HepG2 (cell line): ENCODE results near the gene PAXX. TPM values are rescaled to one million over a fixed set of nuclear protein-coding genes. Genes with fewer than 3 reads are reported as not detected.

Source experiments
- AGO2 ChIP-seq: fragments of 200-400 bp; formaldehyde crosslinking; optimal IDR thresholded peaks from 2 replicates; pipeline ENCODE3; 2017; ENCODE audit warnings: mild to moderate bottlenecking, low read depth, low read length, moderate library complexity
- AKAP8 ChIP-seq: sonication (generic); formaldehyde crosslinking; IDR thresholded peaks from 2 replicates; pipeline ENCODE4 v1.5.1; 2020; ENCODE audit warnings: mild to moderate bottlenecking, missing genetic modification reagents
- JUNB ChIP-seq: sonication (generic); formaldehyde crosslinking; IDR thresholded peaks from 2 replicates; pipeline ENCODE4 v1.8.0; 2022; ENCODE audit warnings: missing genetic modification reagents, mild to moderate bottlenecking, borderline replicate concordance
- KDM2A ChIP-seq: sonication (generic); formaldehyde crosslinking; IDR thresholded peaks from 2 replicates; pipeline ENCODE4 v1.4.0; 2020; ENCODE audit warnings: low read depth, missing genetic modification reagents, borderline replicate concordance
- KDM5B ChIP-seq: sonication (generic); formaldehyde crosslinking; IDR thresholded peaks from 2 replicates; pipeline ENCODE4 v1.4.0; 2020; ENCODE audit warnings: missing genetic modification reagents, mild to moderate bottlenecking, borderline replicate concordance
- KMT2B ChIP-seq: IDR thresholded peaks from 2 replicates; pipeline ENCODE4 v1.6.1; 2016; ENCODE audit warnings: missing genetic modification reagents, missing compliant biosample characterization
- MEIS2 ChIP-seq: sonication (generic); formaldehyde crosslinking; IDR thresholded peaks from 2 replicates; pipeline ENCODE4 v1.9.0; 2021; ENCODE audit warnings: mild to moderate bottlenecking, missing genetic modification reagents
- NFE2L1 ChIP-seq: sonication (generic); formaldehyde crosslinking; IDR thresholded peaks from 2 replicates; pipeline ENCODE4 v1.4.0; 2020; ENCODE audit warnings: missing genetic modification reagents, mild to moderate bottlenecking, borderline replicate concordance
- NRL ChIP-seq: sonication (generic); formaldehyde crosslinking; IDR thresholded peaks from 2 replicates; pipeline ENCODE4 v1.5.0; 2020; ENCODE audit warnings: missing genetic modification reagents, mild to moderate bottlenecking, moderate library complexity, borderline replicate concordance
- RARA ChIP-seq: IDR thresholded peaks from 2 replicates; pipeline ENCODE4 v1.6.1; 2016; ENCODE audit warnings: missing genetic modification reagents, missing compliant biosample characterization
- RBM22 ChIP-seq: fragments of 200-400 bp; formaldehyde crosslinking; optimal IDR thresholded peaks from 2 replicates; pipeline ENCODE3; 2017; ENCODE audit warnings: mild to moderate bottlenecking, low read length, moderate library complexity
- THRA ChIP-seq: sonication (generic); formaldehyde crosslinking; IDR thresholded peaks from 2 replicates; pipeline ENCODE4 v1.4.0; 2020; ENCODE audit warnings: missing genetic modification reagents, borderline replicate concordance
- ZFP90 ChIP-seq: sonication (generic); formaldehyde crosslinking; IDR thresholded peaks from 2 replicates; pipeline ENCODE4 v1.8.0; 2022; ENCODE audit warnings: missing genetic modification reagents, mild to moderate bottlenecking, inconsistent platforms, borderline replicate concordance
- ZFX ChIP-seq: sonication (generic); formaldehyde crosslinking; IDR thresholded peaks from 2 replicates; pipeline ENCODE4 v1.4.0; 2020; ENCODE audit warnings: mild to moderate bottlenecking, low read depth, missing genetic modification reagents, moderate library complexity
- ZNF230 ChIP-seq: sonication (generic); formaldehyde crosslinking; IDR thresholded peaks from 2 replicates; pipeline ENCODE4 v1.4.0; 2020; ENCODE audit warnings: mild to moderate bottlenecking, missing genetic modification reagents
- ZNF232 ChIP-seq: sonication (generic); formaldehyde crosslinking; IDR thresholded peaks from 2 replicates; pipeline ENCODE4 v1.4.0; 2020; ENCODE audit warnings: missing genetic modification reagents, borderline replicate concordance
- ZNF275 ChIP-seq: sonication (generic); formaldehyde crosslinking; IDR thresholded peaks from 2 replicates; pipeline ENCODE4 v1.8.0; 2022; ENCODE audit warnings: missing genetic modification reagents, mild to moderate bottlenecking, inconsistent platforms, borderline replicate concordance
- ZNF30 ChIP-seq: sonication (generic); formaldehyde crosslinking; IDR thresholded peaks from 2 replicates; pipeline ENCODE4 v1.5.0; 2020; ENCODE audit warnings: mild to moderate bottlenecking, missing genetic modification reagents
- ZNF317 ChIP-seq: sonication (generic); formaldehyde crosslinking; IDR thresholded peaks from 2 replicates; pipeline ENCODE4 v1.5.0; 2020; ENCODE audit warnings: mild to moderate bottlenecking, missing genetic modification reagents
- ZNF607 ChIP-seq: sonication (generic); formaldehyde crosslinking; IDR thresholded peaks from 2 replicates; pipeline ENCODE4 v1.5.1; 2020; ENCODE audit warnings: missing genetic modification reagents, mild to moderate bottlenecking, borderline replicate concordance
- ZNF629 ChIP-seq: sonication (generic); formaldehyde crosslinking; conservative IDR thresholded peaks from 2 replicates; pipeline ENCODE4 v1.5.0; 2020; ENCODE audit warnings: missing genetic modification reagents
- ZNF773 ChIP-seq: sonication (generic); formaldehyde crosslinking; IDR thresholded peaks from 2 replicates; pipeline ENCODE4 v1.4.0; 2020; ENCODE audit warnings: missing genetic modification reagents, borderline replicate concordance
- ZNF839 ChIP-seq: sonication (generic); formaldehyde crosslinking; IDR thresholded peaks from 2 replicates; pipeline ENCODE4 v1.4.0; 2020; ENCODE audit warnings: missing genetic modification reagents, mild to moderate bottlenecking, borderline replicate concordance
- ZNF850 ChIP-seq: sonication (generic); formaldehyde crosslinking; conservative IDR thresholded peaks from 2 replicates; pipeline ENCODE4 v1.9.0; 2021; ENCODE audit warnings: mild to moderate bottlenecking, missing genetic modification reagents
- polyA plus RNA-seq, 8 experiments: library from polyadenylated mRNA; depleted of rRNA in 3 of 8; stranded (reverse) in 7 of 8; unstranded in 1 of 8; fragments of >200 nt; fragmentation: Illumina TruSeq in 4 of 8; extraction: Trizol in 4 of 8; gene quantifications; 2 replicates each; pipeline versions ENCODE4 v1.2.1 to v1.2.3, GENCODE V29; 2011 to 2016; ENCODE audit warnings: low read depth in 4 of 8, missing spikeins in 1 of 8, mixed read lengths in 1 of 8; ENCODE audit not compliant: insufficient read depth in 1 of 8
- total RNA-seq, 5 experiments: library from RNA; depleted of rRNA; stranded (reverse); fragments of >200 nt; fragmentation: Illumina TruSeq; extraction: Trizol; gene quantifications; 2 replicates each; pipeline ENCODE4 v1.2.3, GENCODE V29; 2016; ENCODE audit warnings: low read depth in 1 of 5
- TF ChIP-seq, protein P1 (sequence below): sonication (generic); formaldehyde crosslinking; IDR thresholded peaks from 2 replicates; pipeline ENCODE4 v1.4.0; 2020; ENCODE audit warnings: mild to moderate bottlenecking, low read depth, missing genetic modification reagents

PAXX gene
- total and polyA plus RNA-seq, 2 of the 13 experiments (the other 11 are each of a cell fraction or from before 2014, with no cell fraction given) = 14.0 to 31.9 TPM

- TF ChIP-seq NRL (CRISPR knock-in tag) (0 out of 2 replicates have a peak, but pooled peaks have one; percentile 34), AKAP8 (CRISPR knock-in tag) (peak; percentile 42; the same call in 1 of the 2 replicates), THRA (CRISPR knock-in tag) (no peak), KDM2A (CRISPR knock-in tag) (peak; percentile 90), ZFP90 (CRISPR knock-in tag) (no peak), ZNF30 (CRISPR knock-in tag) (0 out of 2 replicates have a peak, but pooled peaks have one; percentile 29), KMT2B (CRISPR knock-in tag) (no peak), ZNF850 (CRISPR knock-in tag) (no peak), ZNF629 (no peak), MEIS2 (CRISPR knock-in tag) (no peak; the same call in 1 of the 2 replicates), ZFX (peak; percentile 31), NFE2L1 (CRISPR knock-in tag) (no peak), ZNF275 (CRISPR knock-in tag) (0 out of 2 replicates have a peak, but pooled peaks have one; percentile 35), JUNB (CRISPR knock-in tag) (no peak), RBM22 (peak; percentile 10), ZNF232 (CRISPR knock-in tag) (peak; percentile 57; the same call in 1 of the 2 replicates), ZNF607 (CRISPR knock-in tag) (peak; percentile 7; the same call in 1 of the 2 replicates), KDM5B (CRISPR knock-in tag) (no peak), RARA (CRISPR knock-in tag) (0 out of 2 replicates have a peak, but pooled peaks have one; percentile 9), AGO2 (peak; percentile 92), ZNF839 (CRISPR knock-in tag) (no peak), ZNF317 (CRISPR knock-in tag) (0 out of 2 replicates have a peak, but pooled peaks have one; percentile 1), ZNF230 (CRISPR knock-in tag) (peak; percentile 62; the same call in 1 of the 2 replicates), ZNF773 (CRISPR knock-in tag) (0 out of 2 replicates have a peak, but pooled peaks have one; percentile 35)
- TF ChIP-seq, protein P1, sequence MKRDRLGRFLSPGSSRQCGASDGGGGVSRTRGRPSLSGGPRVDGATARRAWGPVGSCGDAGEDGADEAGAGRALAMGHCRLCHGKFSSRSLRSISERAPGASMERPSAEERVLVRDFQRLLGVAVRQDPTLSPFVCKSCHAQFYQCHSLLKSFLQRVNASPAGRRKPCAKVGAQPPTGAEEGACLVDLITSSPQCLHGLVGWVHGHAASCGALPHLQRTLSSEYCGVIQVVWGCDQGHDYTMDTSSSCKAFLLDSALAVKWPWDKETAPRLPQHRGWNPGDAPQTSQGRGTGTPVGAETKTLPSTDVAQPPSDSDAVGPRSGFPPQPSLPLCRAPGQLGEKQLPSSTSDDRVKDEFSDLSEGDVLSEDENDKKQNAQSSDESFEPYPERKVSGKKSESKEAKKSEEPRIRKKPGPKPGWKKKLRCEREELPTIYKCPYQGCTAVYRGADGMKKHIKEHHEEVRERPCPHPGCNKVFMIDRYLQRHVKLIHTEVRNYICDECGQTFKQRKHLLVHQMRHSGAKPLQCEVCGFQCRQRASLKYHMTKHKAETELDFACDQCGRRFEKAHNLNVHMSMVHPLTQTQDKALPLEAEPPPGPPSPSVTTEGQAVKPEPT (CRISPR knock-in tag) = 0 out of 2 replicates have a peak, but pooled peaks have one; percentile 51
Observed at GRCh38 chr9:136943291-136944211, 48.7 kb upstream of the PAXX start (continued).
